Measurements from ENCODE around the gene TMEM178B. TPM values are rescaled to one million over a fixed set of nuclear protein-coding genes. Genes with fewer than 3 reads are reported as not detected.

Gene TMEM178B
- total and polyA plus RNA-seq, 9 of the 15 experiments (the other 6 are each of a cell fraction or from before 2014, with no cell fraction given), result under 0.01 to 0.03 (median 0.01) TPM; not detected in 5

- Histone ChIP-seq H3K9me1 (ENCODE audit: control insufficient read depth, insufficient read depth, low read length) (no peaks in the 10 kb centered on the region), H2AFZ (ENCODE audit: low read depth, low read length) (no peak overlapping the region), H3K36me3 (ENCODE audit: control insufficient read depth, insufficient read depth, low read length) (no peaks in the 10 kb centered on the region), H3K79me2 (ENCODE audit: control insufficient read depth, insufficient read depth, low read length) (no peaks in the 10 kb centered on the region), H3K27me3 (ENCODE audit: control insufficient read depth in 2 of 2, insufficient read depth in 2 of 2, low read length in 2 of 2) (peaks cover 24 to 30% of the 10 kb centered on the region in 2 experiments; a peak in 3 of 5 replicates), H3K9ac (ENCODE audit: insufficient read depth in 1 of 2, low read depth in 2 of 2, low read length in 2 of 2) (no peak overlapping the region), H3K4me1 (replicated peaks in 1 of 2; ENCODE audit: control insufficient read depth in 2 of 2, insufficient read depth in 2 of 2, low read length in 2 of 2) (no peaks in the 10 kb centered on the region), H4K20me1 (replicated peaks; ENCODE audit: control insufficient read depth, insufficient read depth, low read length) (no peaks in the 10 kb centered on the region), H3K27ac (ENCODE audit: extremely low read depth, low read depth, low read length) (no peak overlapping the region), H3K9me3 (replicated peaks; ENCODE audit: control insufficient read depth, insufficient read depth, low read depth, low read length) (no peaks in the 10 kb centered on the region), H3K4me2 (ENCODE audit: insufficient read depth, low read length) (no peak overlapping the region), H3K4me3 (no peak overlapping the region)
- FAIRE-seq (no peak), ATAC-seq (no peak), DNase-seq (ENCODE audit: extremely low read depth in 1 of 4, low spot score in 3 of 4) (no peak)
- intact Hi-C loops (cut with micrococcal nuclease), result no loop called here
- no peak for TF ChIP-seq SIX5 (IDR thresholded peaks at IDR 0.05; ENCODE audit: borderline replicate concordance in 1 of 2, insufficient read depth in 1 of 2, low read depth in 1 of 2, low read length in 2 of 2)
- no peak for TF ChIP-seq ZNF778 (CRISPR knock-in tag; IDR thresholded peaks at IDR 0.05)
- no peak for TF ChIP-seq CEBPG (CRISPR knock-in tag; IDR thresholded peaks at IDR 0.05)
- TF ChIP-seq CEBPG (tag; conservative IDR thresholded peaks at IDR 0.05 in 1 of 2, IDR thresholded peaks at IDR 0.05 in 1 of 2), result no peak
- no peak for TF ChIP-seq E2F8 (IDR thresholded peaks at IDR 0.05; ENCODE audit: low read depth, partially characterized antibody)
- CTCF ChIA-PET (ENCODE audit: low intra/inter-chr PET ratio), result no interaction called here
- POLR2A ChIA-PET, result no interaction called here
- BruUV-seq (replicated peaks), result no TSS peak
- WGBS (ENCODE audit: insufficient coverage, low coverage, missing lambda C conversion rate), result 4% methylated on average over 4 of the region's 4 CpGs
- in situ Hi-C loops (cut with MboI), result no loop called here
Measured at GRCh38 chr7:141055146-141055545, 18.7 kb upstream of the TMEM178B start.
